Cardiac muscle cell (in vitro differentiated cells and primary cell): ENCODE measurements around the gene QPRT. TPM values are rescaled to one million over a fixed set of nuclear protein-coding genes. Genes with fewer than 3 reads are reported as not detected.
"Not testable (repeated sequence)": the region's sequence is repeated elsewhere in the genome, so short reads cannot be mapped to it uniquely, and the experiment has no call there.

Experiments
- DNase-seq, 2 donors: peaks; one replicate each; pipeline versions ENCODE4 v3.0.0 to v3.0.0-alpha.2; 2010 to 2017; ENCODE audit warnings: low read depth in 1 of 2, low spot score in 1 of 2
- H3K27ac ChIP-seq: fragments of 200-600 bp; sonication (generic); 2 replicates; pipeline ENCODE4 v1.5.1; 2016
- H3K27me3 ChIP-seq: fragments of 200-600 bp; sonication (generic); 2 replicates; pipeline ENCODE4 v1.6.0; 2016; ENCODE audit warnings: control low read depth
- H3K36me3 ChIP-seq: fragments of 200-600 bp; sonication (generic); 2 replicates; pipeline ENCODE4 v1.5.1; 2016; ENCODE audit warnings: control low read depth
- H3K4me1 ChIP-seq: fragments of 200-600 bp; sonication (generic); 2 replicates; pipeline ENCODE4 v1.8.1; 2017; ENCODE audit warnings: low read depth, mild to moderate bottlenecking, mixed run types
- H3K4me3 ChIP-seq: fragments of 200-600 bp; sonication (generic); 2 replicates; pipeline ENCODE4 v1.5.1; 2016; ENCODE audit warnings: mild to moderate bottlenecking
- H3K9me3 ChIP-seq: fragments of 200-600 bp; sonication (generic); 2 replicates; pipeline ENCODE4 v1.5.1; 2017; ENCODE audit warnings: low read depth, mild to moderate bottlenecking, control low read depth
- polyA plus RNA-seq: library from polyadenylated mRNA; unstranded; fragments of >200 nt; fragmentation: Nextera tagmentation; extraction: Ambion mirVana; gene quantifications from 2 replicates; pipeline ENCODE4 v1.2.1, GENCODE V29; 2016
- total RNA-seq: library from RNA; depleted of rRNA; stranded (reverse); fragments of >200 nt; gene quantifications from 2 replicates; pipeline ENCODE4 v1.2.3, GENCODE V29; 2016
- TF ChIP-seq, protein P1 (sequence below): IDR thresholded peaks from 2 replicates; pipeline ENCODE4 v1.5.1; 2012; ENCODE audit warnings: low read depth, mild to moderate bottlenecking, low read length

The QPRT gene
- total RNA-seq (223 and 268 TPM in 2 replicates), polyA plus RNA-seq (213 and 266 TPM in 2 replicates)

DNA sequence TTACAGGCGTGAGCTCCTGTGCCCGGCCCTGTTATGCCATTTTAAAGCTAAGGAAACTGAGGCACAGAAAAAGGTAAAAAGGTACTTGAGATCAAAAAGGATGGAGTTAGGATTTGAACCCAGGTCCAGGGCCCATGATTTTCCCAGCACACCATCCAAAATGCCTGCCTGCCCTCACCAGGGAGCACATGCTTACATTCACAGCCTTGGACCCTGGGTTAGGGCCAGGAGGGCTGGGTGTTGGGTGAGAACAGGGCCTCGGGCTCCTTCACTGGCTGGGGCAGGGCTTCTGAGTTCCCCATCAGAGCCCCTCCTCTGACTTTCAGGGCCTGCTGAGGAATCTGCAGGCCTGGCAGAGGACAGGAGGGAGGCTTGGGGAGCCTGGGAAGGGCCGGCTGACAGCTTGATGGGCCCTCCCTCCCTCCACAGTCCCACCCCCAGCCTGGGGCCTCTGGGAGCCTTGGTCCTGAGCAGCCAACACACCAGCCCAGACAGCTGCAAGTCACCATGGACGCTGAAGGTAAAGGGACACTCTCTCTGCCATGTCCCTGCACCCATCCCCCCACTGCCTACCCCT is at the start of gene QPRT:
Gene QPRT, plus strand, starts transcription at position 490 of the 577 bp plus-strand sequence. Its CDS starts 18 bp downstream, at position 508.
- TF ChIP-seq, protein P1, sequence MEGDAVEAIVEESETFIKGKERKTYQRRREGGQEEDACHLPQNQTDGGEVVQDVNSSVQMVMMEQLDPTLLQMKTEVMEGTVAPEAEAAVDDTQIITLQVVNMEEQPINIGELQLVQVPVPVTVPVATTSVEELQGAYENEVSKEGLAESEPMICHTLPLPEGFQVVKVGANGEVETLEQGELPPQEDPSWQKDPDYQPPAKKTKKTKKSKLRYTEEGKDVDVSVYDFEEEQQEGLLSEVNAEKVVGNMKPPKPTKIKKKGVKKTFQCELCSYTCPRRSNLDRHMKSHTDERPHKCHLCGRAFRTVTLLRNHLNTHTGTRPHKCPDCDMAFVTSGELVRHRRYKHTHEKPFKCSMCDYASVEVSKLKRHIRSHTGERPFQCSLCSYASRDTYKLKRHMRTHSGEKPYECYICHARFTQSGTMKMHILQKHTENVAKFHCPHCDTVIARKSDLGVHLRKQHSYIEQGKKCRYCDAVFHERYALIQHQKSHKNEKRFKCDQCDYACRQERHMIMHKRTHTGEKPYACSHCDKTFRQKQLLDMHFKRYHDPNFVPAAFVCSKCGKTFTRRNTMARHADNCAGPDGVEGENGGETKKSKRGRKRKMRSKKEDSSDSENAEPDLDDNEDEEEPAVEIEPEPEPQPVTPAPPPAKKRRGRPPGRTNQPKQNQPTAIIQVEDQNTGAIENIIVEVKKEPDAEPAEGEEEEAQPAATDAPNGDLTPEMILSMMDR = no peak
- DNase-seq = peak; percentile 87 to 90
- Histone ChIP-seq H3K27me3 (no peaks in the 10 kb centered on the region), H3K36me3 (no peaks in the 10 kb centered on the region), H3K27ac (peak within 1 kb of the TSS; percentile 91), H3K4me1 (no peaks in the 10 kb centered on the region), H3K9me3 (no peaks in the 10 kb centered on the region), H3K4me3 (peak within 1 kb of the TSS; percentile 52)

DNA sequence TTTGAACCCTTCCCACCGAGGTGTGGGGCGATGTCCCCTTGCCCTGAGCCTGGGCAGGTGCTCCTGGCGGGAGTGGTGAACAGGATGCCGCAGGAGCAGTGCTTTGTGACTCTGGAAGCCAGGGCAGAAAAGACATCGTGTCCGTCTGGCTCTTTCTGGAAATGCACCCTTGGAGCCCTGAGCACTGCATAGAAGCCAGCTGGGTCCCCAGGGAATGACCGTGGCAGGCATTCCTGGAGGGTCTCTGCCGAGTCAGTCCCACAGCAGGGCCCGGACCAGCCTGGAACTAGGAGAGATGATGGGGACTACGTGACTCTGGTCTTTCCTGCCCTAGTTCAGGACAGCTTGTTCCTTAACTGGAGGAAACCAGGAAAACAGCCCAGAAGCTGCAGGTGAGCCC is 49.7 kb upstream of the QPRT start:
- H3K9me3 ChIP-seq, DNase-seq, H3K4me1 ChIP-seq, H3K27ac ChIP-seq, H3K27me3 ChIP-seq, H3K4me3 ChIP-seq, H3K36me3 ChIP-seq: not testable (repeated sequence)

DNA sequence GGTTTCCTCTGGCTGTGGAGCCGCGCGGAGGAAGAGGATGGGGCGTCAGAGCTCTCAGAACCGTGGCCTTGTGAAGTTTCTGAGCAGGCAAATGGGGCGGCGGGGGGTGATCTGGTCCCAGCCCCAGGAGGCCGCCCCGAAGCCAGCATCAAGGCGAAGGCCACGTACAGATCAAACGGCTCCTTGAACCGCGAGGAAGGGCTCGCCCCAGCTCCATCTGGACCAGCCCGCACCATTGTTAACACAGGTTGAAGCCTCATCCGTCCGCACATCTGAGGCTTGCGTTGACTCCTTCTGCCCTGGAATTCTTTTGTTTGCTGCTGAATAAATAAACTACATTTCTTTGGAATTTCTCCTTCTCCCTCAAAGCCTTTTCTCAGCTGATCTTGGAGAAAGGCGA is 47.3 kb upstream of the QPRT start:
- not testable (repeated sequence) for H3K27ac ChIP-seq, H3K4me3 ChIP-seq, H3K36me3 ChIP-seq, DNase-seq, H3K27me3 ChIP-seq, H3K9me3 ChIP-seq, H3K4me1 ChIP-seq

GRCh38 chr16:29635902-29636301 is 43.1 kb upstream of the QPRT start:
- not testable (repeated sequence) for DNase-seq, H3K9me3 ChIP-seq, H3K27ac ChIP-seq, H3K4me3 ChIP-seq, H3K4me1 ChIP-seq, H3K36me3 ChIP-seq, H3K27me3 ChIP-seq

GRCh38 chr16:29636368-29636767 is 42.6 kb upstream of the QPRT start:
- not testable (repeated sequence) for H3K9me3 ChIP-seq, H3K4me1 ChIP-seq, H3K4me3 ChIP-seq, H3K27me3 ChIP-seq, H3K27ac ChIP-seq, DNase-seq, H3K36me3 ChIP-seq

- not testable (repeated sequence) for H3K36me3 ChIP-seq, H3K9me3 ChIP-seq, H3K4me3 ChIP-seq, DNase-seq, H3K27ac ChIP-seq, H3K4me1 ChIP-seq, H3K27me3 ChIP-seq
Measured at GRCh38 chr16:29638751-29639150, 40.2 kb upstream of the QPRT start.

DNA sequence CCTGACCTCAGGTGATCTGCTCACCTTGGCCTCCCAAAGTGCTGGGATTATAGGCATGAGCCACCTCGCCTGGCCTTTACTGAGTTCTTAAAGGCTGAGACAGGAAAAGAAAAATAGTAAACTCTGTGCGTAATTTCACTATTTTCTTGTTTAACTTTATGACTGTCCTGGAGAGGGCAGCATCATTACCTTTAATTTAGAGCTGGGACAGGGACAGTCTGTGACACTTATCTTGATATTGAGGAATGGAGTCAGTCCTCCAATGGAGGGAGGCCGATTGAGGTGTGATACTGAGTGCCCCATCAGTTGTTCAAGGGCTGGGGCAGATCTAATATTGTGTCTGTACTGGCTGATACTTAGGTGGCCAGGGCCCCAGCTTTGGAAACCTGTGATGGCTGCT is 37.4 kb upstream of the QPRT start:
- TF ChIP-seq, protein P1 = no peak
- Histone ChIP-seq H3K4me3 (no peak overlapping the region), H3K27ac (no peak overlapping the region), H3K4me1 (no peaks in the 10 kb centered on the region), H3K9me3 (no peaks in the 10 kb centered on the region), H3K27me3 (no peaks in the 10 kb centered on the region), H3K36me3 (no peaks in the 10 kb centered on the region)
- DNase-seq = no peak

DNA sequence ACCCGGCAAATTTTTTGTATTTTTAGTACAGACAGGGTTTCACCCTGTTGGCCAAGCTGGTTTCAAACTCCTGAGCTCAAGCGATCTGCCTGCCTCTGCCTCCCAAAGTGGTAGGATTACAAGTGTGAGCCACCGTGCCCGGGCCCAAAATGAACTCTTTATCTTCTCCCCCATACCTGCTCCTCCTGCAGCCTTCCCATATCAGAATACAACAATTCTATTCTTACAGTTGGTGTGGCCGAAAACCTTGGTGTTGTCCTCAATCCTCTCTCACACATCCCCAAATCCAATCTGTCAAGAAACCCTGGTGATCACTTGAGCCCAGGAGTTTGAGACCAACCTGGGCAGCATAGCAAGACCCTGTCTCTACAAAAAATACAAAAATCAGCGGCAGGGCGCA is 35.4 kb upstream of the QPRT start:
- TF ChIP-seq, protein P1 = no peak
- no peak overlapping the region for H3K4me3 ChIP-seq
- DNase-seq = no peak
- no peaks in the 10 kb centered on the region for H3K36me3 ChIP-seq
- H3K4me1 ChIP-seq = no peaks in the 10 kb centered on the region
- no peaks in the 10 kb centered on the region for H3K27me3 ChIP-seq
- H3K27ac ChIP-seq = no peak overlapping the region
- no peaks in the 10 kb centered on the region for H3K9me3 ChIP-seq
